ENCODE results near the gene CIAO2A.
"Not testable (repeated sequence)": the region's sequence is repeated elsewhere in the genome, so short reads cannot be mapped to it uniquely, and the experiment has no call there.

CIAO2A gene

DNA sequence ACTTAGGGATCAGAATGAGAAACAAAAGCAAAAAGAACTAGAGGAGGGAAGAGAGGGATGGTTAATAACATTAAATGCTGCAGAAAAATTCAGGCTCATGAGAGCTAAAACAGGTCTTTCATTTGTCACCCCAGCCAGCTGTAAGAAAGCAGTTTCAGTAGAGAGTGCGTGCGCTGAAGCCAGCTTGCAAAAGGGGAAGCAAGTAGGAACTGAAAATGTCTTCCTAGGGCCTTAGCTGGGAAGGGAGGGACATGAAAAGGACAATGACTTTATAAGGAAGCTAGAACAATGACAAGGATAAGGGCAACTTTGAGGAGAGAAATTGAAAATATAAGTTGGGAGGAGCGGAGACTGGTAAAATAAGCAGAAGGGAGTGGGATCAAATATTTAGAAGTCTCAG, 3.1 kb downstream of the CIAO2A start:
- Histone ChIP-seq H3K4me3 (ENCODE audit: low read depth, low read length) (no peak overlapping the region), H3K9me3 (ENCODE audit: severe bottlenecking) (no peaks in the 10 kb centered on the region), H3K27me3 (ENCODE audit: insufficient read depth, low read depth, severe bottlenecking) (no peaks in the 10 kb centered on the region), H3K27ac (no peak overlapping the region), H3K36me3 (peaks cover 28% of the 10 kb centered on the region)
- TF ChIP-seq, protein P1, sequence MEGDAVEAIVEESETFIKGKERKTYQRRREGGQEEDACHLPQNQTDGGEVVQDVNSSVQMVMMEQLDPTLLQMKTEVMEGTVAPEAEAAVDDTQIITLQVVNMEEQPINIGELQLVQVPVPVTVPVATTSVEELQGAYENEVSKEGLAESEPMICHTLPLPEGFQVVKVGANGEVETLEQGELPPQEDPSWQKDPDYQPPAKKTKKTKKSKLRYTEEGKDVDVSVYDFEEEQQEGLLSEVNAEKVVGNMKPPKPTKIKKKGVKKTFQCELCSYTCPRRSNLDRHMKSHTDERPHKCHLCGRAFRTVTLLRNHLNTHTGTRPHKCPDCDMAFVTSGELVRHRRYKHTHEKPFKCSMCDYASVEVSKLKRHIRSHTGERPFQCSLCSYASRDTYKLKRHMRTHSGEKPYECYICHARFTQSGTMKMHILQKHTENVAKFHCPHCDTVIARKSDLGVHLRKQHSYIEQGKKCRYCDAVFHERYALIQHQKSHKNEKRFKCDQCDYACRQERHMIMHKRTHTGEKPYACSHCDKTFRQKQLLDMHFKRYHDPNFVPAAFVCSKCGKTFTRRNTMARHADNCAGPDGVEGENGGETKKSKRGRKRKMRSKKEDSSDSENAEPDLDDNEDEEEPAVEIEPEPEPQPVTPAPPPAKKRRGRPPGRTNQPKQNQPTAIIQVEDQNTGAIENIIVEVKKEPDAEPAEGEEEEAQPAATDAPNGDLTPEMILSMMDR (IDR thresholded peaks at IDR 0.05; ENCODE audit: low read depth, low read length): no peak
- DNase-seq: no peak

DNA sequence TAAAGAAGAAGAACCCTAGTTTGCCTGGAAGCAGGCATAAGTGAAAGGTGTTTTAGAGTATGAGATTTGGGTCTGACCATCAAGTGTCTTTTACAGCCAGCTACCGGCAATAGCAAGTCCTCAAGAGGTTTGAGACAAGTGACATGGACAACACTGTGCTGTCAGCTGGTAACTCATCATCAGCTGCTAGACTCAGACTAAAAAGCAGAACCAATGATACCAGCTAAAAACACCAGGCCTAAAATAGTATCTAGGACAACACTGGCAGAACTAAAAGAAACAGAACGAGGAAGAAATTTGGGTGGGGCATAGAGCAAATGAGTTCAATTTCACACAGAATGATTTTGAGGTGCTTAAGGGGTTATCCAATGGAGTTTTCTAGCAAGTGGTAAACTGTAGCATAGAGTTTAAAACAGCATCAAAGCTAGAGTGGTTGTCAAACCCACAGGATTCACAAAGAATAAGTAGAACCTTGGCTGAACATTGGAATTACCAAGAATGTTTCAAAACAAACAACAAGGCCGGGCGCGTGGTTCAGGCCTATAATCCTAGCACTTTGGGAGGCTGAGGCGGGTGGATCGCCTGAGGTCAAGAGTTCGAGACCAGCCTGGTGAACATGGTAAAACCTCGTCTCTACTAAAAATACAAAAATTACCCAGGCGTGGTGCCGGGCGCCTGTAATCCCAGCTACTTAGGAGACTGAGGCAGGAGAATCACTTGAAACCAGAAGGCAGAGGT, 3.9 kb downstream of the CIAO2A start:
- H3K9me3 ChIP-seq (ENCODE audit: severe bottlenecking): no peaks in the 10 kb centered on the region
- H3K4me3 ChIP-seq (ENCODE audit: low read depth, low read length): no peak overlapping the region
- TF ChIP-seq, protein P1 (IDR thresholded peaks at IDR 0.05; ENCODE audit: low read depth, low read length): no peak
- H3K27ac ChIP-seq: no peak overlapping the region
- H3K27me3 ChIP-seq (ENCODE audit: insufficient read depth, low read depth, severe bottlenecking): no peaks in the 10 kb centered on the region
- DNase-seq: no peak
- H3K36me3 ChIP-seq: peaks cover 28% of the 10 kb centered on the region

DNA sequence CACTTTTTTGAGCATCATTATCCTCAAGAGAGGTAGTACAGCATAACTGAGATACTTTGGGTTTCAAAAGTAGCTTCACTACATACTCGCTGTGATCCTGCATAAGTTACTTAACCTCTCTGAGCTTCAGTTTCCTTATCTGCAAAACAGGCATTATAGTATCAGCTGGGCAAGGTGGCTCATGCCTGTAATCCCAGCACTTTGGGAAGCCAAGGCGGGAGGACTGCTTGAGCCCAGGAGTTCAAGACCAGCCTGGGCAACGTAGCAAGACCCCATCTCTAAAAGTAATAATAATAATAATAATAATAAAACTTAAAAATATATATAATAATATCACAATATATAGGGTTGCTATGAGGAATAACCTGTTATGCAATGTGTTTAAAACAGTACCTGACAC, 10.9 kb downstream of the CIAO2A start:
- H3K36me3 ChIP-seq: peaks cover 35% of the 10 kb centered on the region

DNA sequence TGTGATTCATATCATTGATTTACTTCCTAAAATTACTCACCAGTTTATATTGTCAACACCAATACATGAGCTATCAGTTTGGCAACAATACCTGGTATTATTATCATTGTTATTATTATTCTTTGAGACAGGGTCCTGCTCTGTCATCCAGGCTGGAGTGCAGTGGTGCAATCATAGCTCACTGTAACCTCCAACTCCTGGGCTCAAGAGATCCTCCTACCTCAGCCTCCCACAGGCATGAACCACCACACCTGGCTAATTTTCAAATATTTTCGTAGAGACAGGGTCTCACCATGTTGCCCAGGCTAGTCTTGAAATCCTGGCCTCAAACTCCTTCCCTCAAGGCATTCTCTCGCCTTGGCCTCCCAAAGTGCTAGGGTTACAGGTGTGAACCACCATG, 20.1 kb downstream of the CIAO2A start:
- not testable (repeated sequence) for H3K27me3 ChIP-seq (ENCODE audit: insufficient read depth, low read depth, severe bottlenecking); DNase-seq; H3K27ac ChIP-seq; H3K9me3 ChIP-seq (ENCODE audit: severe bottlenecking); H3K4me3 ChIP-seq (ENCODE audit: low read depth, low read length)
- peaks cover 16% of the 10 kb centered on the region for H3K36me3 ChIP-seq

More for the DNA sequence above, 10.9 kb downstream of the CIAO2A start:
- no peak overlapping the region for H3K27ac ChIP-seq
- no peaks in the 10 kb centered on the region for H3K9me3 ChIP-seq (ENCODE audit: severe bottlenecking)
- TF ChIP-seq, protein P1 (IDR thresholded peaks at IDR 0.05; ENCODE audit: low read depth, low read length): no peak
- H3K4me3 ChIP-seq (ENCODE audit: low read depth, low read length): no peak overlapping the region
- DNase-seq: no peak
- H3K27me3 ChIP-seq (ENCODE audit: insufficient read depth, low read depth, severe bottlenecking): no peaks in the 10 kb centered on the region

DNA sequence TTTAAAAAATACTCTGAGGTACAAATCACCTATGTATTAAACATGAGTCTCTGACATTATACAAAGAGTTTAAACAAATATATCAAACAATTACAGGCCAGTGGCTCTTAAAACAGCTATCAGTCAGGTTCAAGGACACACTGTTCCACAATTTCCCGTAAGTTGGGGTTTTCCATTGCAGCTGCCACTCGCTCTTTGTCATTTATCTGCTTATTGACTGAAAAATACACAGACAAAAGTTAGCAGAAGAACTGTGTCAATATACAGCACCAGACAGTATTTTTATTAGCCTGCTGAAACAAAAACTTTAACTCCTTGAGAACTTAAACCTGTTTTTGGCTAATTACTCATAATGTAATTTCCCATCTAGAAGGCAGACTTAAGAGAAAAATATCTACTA, 20.8 kb downstream of the CIAO2A start:
- no peak for DNase-seq
- no peak overlapping the region for H3K27ac ChIP-seq

DNA sequence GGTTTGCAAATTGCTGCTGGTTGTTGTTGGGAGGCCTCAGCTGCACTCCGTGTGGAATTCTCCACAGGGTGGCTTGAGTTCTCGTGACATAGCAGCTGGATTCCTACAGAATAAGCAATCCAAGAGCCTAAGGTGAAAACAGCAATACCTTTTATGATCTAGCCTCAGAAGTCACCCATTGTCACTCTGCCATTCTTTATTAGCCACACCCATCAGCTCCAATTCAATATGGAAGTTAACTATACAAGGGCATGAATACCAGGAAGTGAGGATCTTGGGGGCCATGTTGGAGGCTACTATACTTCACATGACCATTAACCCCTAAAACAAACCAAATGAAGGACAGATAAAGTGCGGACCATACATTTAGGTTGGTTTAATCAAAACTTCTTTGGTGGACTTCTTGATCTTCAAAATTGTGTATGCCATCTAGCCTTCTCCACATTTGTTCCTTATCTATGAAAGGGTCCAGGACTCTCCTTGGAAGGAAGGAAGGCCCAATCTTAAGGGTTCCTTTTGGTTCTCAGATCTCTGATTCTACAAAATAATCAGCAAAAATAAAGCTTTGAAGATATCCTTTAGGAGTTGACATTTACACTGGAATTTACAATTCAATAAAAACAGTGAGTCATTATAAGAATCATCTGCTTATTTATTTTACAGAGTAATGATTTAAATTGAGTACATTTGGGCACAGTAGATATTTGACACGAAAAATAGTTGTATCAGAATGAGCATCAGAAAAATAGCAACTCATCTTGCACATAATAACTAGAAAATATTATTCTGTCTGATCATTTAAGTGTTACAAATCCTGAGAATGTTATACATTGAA, 21.5 kb downstream of the CIAO2A start:
- TF ChIP-seq, protein P1 (IDR thresholded peaks at IDR 0.05; ENCODE audit: low read depth, low read length): no peak
- DNase-seq: no peak
- Histone ChIP-seq H3K27me3 (ENCODE audit: insufficient read depth, low read depth, severe bottlenecking) (no peaks in the 10 kb centered on the region), H3K27ac (no peak overlapping the region), H3K4me3 (ENCODE audit: low read depth, low read length) (no peak overlapping the region), H3K36me3 (peaks cover 16% of the 10 kb centered on the region), H3K9me3 (ENCODE audit: severe bottlenecking) (no peaks in the 10 kb centered on the region)

More for the DNA sequence above, 20.8 kb downstream of the CIAO2A start:
- Histone ChIP-seq H3K9me3 (ENCODE audit: severe bottlenecking) (no peaks in the 10 kb centered on the region), H3K36me3 (peaks cover 16% of the 10 kb centered on the region), H3K27me3 (ENCODE audit: insufficient read depth, low read depth, severe bottlenecking) (no peaks in the 10 kb centered on the region), H3K4me3 (ENCODE audit: low read depth, low read length) (no peak overlapping the region)
- TF ChIP-seq, protein P1 (IDR thresholded peaks at IDR 0.05; ENCODE audit: low read depth, low read length): no peak

All from WERI-Rb-1 (cell line).